C4-2B (cell line): ENCODE measurements around the gene MED8.
"Not testable (repeated sequence)": the region's sequence is repeated elsewhere in the genome, so short reads cannot be mapped to it uniquely, and the experiment has no call there.

Experiments
- ZFX ChIP-seq: fragments of 450-650 bp; IDR thresholded peaks from 2 replicates; pipeline ENCODE4 v1.6.1; 2017
- TF ChIP-seq, protein P1 (sequence below): fragments of 450-650 bp; conservative IDR thresholded peaks from 2 replicates; pipeline ENCODE4 v1.5.1; 2017; ENCODE audit warnings: mild to moderate bottlenecking

DNA sequence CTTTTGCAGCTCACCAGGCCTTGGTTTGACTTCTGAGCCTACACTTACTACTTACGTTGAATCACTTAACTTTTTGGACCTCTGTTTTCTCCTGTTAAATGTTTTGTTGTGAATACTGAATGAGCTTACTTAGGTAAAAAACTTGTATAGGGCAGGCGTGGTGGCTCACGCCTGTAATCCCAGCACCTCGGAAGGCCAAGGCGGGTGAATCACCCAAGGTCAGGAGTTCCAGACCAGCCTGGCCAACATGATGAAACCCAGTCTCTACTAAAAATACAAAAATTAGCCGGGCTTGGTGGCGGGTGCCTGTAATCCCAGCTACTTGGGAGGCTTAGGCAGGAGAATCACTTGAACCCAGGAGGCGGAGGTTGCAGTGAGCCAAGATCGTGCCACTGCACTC, 10.8 kb upstream of the MED8 start:
- TF ChIP-seq, protein P1, sequence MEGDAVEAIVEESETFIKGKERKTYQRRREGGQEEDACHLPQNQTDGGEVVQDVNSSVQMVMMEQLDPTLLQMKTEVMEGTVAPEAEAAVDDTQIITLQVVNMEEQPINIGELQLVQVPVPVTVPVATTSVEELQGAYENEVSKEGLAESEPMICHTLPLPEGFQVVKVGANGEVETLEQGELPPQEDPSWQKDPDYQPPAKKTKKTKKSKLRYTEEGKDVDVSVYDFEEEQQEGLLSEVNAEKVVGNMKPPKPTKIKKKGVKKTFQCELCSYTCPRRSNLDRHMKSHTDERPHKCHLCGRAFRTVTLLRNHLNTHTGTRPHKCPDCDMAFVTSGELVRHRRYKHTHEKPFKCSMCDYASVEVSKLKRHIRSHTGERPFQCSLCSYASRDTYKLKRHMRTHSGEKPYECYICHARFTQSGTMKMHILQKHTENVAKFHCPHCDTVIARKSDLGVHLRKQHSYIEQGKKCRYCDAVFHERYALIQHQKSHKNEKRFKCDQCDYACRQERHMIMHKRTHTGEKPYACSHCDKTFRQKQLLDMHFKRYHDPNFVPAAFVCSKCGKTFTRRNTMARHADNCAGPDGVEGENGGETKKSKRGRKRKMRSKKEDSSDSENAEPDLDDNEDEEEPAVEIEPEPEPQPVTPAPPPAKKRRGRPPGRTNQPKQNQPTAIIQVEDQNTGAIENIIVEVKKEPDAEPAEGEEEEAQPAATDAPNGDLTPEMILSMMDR, result not testable (repeated sequence)
- not testable (repeated sequence) for TF ChIP-seq ZFX
